B cell (primary cell): Measurements from ENCODE around the gene KCNJ4. TPM values are rescaled to one million over a fixed set of nuclear protein-coding genes. Genes with fewer than 3 reads are reported as not detected.

ENCODE experiments used
- ATAC-seq: fragments of 200-7000 bp; cut with Tn5 transposase; one replicate; pipeline ENCODE4 v1.10.0; 2021; ENCODE audit warnings: low read depth, mild to moderate bottlenecking, moderate number of reproducible peaks, moderate library complexity
- CTCF ChIA-PET: fragments of 350-600 bp; sonication (Branson Sonifier 250); formaldehyde crosslinking; loops from one replicate; lab custom pipeline; 2021; ENCODE audit warnings: antibody characterized with exemption, inconsistent platforms; lab: Charles Lee
- POLR2A ChIA-PET: fragments of 350-600 bp; sonication (Branson Sonifier 250); formaldehyde crosslinking; loops from one replicate; lab custom pipeline; 2021; ENCODE audit warnings: antibody characterized with exemption; lab: Charles Lee
- DNase-seq: peaks from one replicate; pipeline ENCODE4 v3.0.0; 2013
- H2AFZ ChIP-seq: 2 replicates; pipeline ENCODE4 v1.6.1; 2012; ENCODE audit warnings: mild to moderate bottlenecking, low read depth, low read length; ENCODE audit not compliant: insufficient read depth, poor library complexity, severe bottlenecking
- H3K27ac ChIP-seq, 2 donors: 1 replicate in 1 of 2; 2 replicates in 1 of 2; pipeline ENCODE4 v1.5.1; 2012 to 2013; ENCODE audit warnings: low read length in 2 of 2, mild to moderate bottlenecking in 2 of 2, moderate library complexity in 1 of 2
- H3K27me3 ChIP-seq, 4 experiments: fragments of 200-600 bp in 1 of 4; sonication (generic) in 1 of 4; replicated peaks in 1 of 4; 1 replicate in 2 of 4; 2 replicates in 2 of 4; pipeline versions ENCODE4 v1.6.1 to v1.7.0; 2013 to 2016; ENCODE audit warnings: low read length in 3 of 4, mild to moderate bottlenecking in 2 of 4, mixed read lengths in 1 of 4, moderate library complexity in 1 of 4; ENCODE audit not compliant: insufficient read depth in 4 of 4, control insufficient read depth in 3 of 4; ENCODE audit errors: control extremely low read depth in 1 of 4
- H3K36me3 ChIP-seq, 2 experiments: replicated peaks in 1 of 2; 1 replicate in 1 of 2; 2 replicates in 1 of 2; pipeline versions ENCODE4 v1.6.1 to v1.7.1; 2013; ENCODE audit warnings: low read length in 1 of 2; ENCODE audit not compliant: insufficient read depth in 2 of 2, control insufficient read depth in 1 of 2; ENCODE audit errors: control extremely low read depth in 1 of 2, extremely low read depth in 1 of 2
- H3K4me1 ChIP-seq, 2 donors: fragments of 200-600 bp in 1 of 2; sonication (generic) in 1 of 2; 1 replicate in 1 of 2; 2 replicates in 1 of 2; pipeline versions ENCODE4 v1.5.1 to v1.6.1; 2013 to 2017; ENCODE audit warnings: low read length in 2 of 2; ENCODE audit not compliant: control insufficient read depth in 2 of 2, insufficient read depth in 2 of 2
- H3K4me2 ChIP-seq: replicated peaks from 2 replicates; pipeline ENCODE3; 2012; ENCODE audit warnings: mild to moderate bottlenecking, low read depth, low read length; ENCODE audit not compliant: poor library complexity, severe bottlenecking
- H3K4me3 ChIP-seq, 5 experiments: fragments of 200-600 bp in 1 of 5; sonication (generic) in 1 of 5; 1 replicate in 3 of 5; 2 replicates in 2 of 5; pipeline versions ENCODE4 v1.5.1 to v1.7.0; 2011 to 2016; ENCODE audit warnings: low read length in 4 of 5, mild to moderate bottlenecking in 4 of 5, low read depth in 2 of 5, control low read depth in 1 of 5, moderate library complexity in 1 of 5; ENCODE audit not compliant: insufficient read depth in 1 of 5; ENCODE audit errors: control extremely low read depth in 1 of 5, extremely low read depth in 1 of 5
- H3K79me2 ChIP-seq: fragments of 200-600 bp; sonication (generic); one replicate; pipeline ENCODE4 v1.6.0; 2016; ENCODE audit warnings: low read length; ENCODE audit not compliant: control insufficient read depth, insufficient read depth
- H3K9ac ChIP-seq: fragments of 200-600 bp; sonication (generic); 2 replicates; pipeline ENCODE4 v1.6.1; 2017; ENCODE audit warnings: mild to moderate bottlenecking, low read length, moderate library complexity
- H3K9me3 ChIP-seq, 3 donors: one replicate each; pipeline versions ENCODE4 v1.6.1 to v1.7.1; 2013; ENCODE audit warnings: low read length in 2 of 3; ENCODE audit not compliant: control insufficient read depth in 2 of 3, insufficient read depth in 1 of 3; ENCODE audit errors: control extremely low read depth in 1 of 3
- H4K20me1 ChIP-seq: 2 replicates; pipeline ENCODE4 v1.6.0; 2012; ENCODE audit warnings: mild to moderate bottlenecking, low read length; ENCODE audit not compliant: insufficient read depth, control insufficient read depth, poor library complexity, severe bottlenecking
- H3K27ac Mint-ChIP-seq: one replicate; pipeline ENCODE4 v1.8.0; 2021; ENCODE audit warnings: mixed read lengths
- H3K27me3 Mint-ChIP-seq: one replicate; pipeline ENCODE4 v1.8.0; 2021; ENCODE audit warnings: mixed read lengths
- H3K4me1 Mint-ChIP-seq: one replicate; pipeline ENCODE4 v1.8.0; 2021; ENCODE audit warnings: mixed read lengths
- H3K4me3 Mint-ChIP-seq: one replicate; pipeline ENCODE4 v1.8.0; 2021; ENCODE audit warnings: mixed read lengths
- H3K9me3 Mint-ChIP-seq: one replicate; pipeline ENCODE4 v1.8.0; 2022; ENCODE audit warnings: mixed read lengths; ENCODE audit not compliant: insufficient read depth
- CTCF ChIP-seq: fragments of 200-600 bp; IDR thresholded peaks from one replicate; pipeline ENCODE4 v1.8.0; 2022; ENCODE audit warnings: antibody characterized with exemption, mild to moderate bottlenecking
- EZH2 ChIP-seq: IDR thresholded peaks from 2 replicates; pipeline ENCODE4 v1.6.1; 2012; ENCODE audit warnings: borderline replicate concordance, low read depth, mild to moderate bottlenecking, moderate library complexity, low read length; ENCODE audit not compliant: insufficient read depth, poor library complexity, severe bottlenecking
- WGBS: methylation state at CpG from one replicate; pipeline ENCODE4 v1.1.5; 2013; ENCODE audit warnings: missing lambda C conversion rate; ENCODE audit not compliant: insufficient coverage; 5-methylcytosine and 5-hydroxymethylcytosine counted together
- intact Hi-C: fragments of 100-400 bp; cut with micrococcal nuclease; formaldehyde crosslinking; loops from one replicate; pipeline ENCODE4 v1.10.0; 2022
- polyA plus RNA-seq: library from polyadenylated mRNA; depleted of rRNA; stranded (reverse); fragments of >200 nt; gene quantifications from 2 replicates; pipeline ENCODE4 v1.2.3, GENCODE V29; 2012
- total RNA-seq, 2 donors: library from RNA; stranded (reverse); fragments of 120-200 nt in 1 of 2; gene quantifications; 1 replicate in 1 of 2; 2 replicates in 1 of 2; pipeline versions ENCODE4 v1.2.3 to v1.2.4, GENCODE V29; 2013 to 2022

The KCNJ4 gene
- total and polyA plus RNA-seq, 2 donors (not counting 1 experiment from before 2014, with no cell fraction given): not detected

- H3K27ac Mint-ChIP-seq: no peak overlapping the region
- no peaks in the 10 kb centered on the region for H3K4me1 ChIP-seq
Measured at GRCh38 chr22:38427940-38428339, 27.1 kb downstream of the KCNJ4 start.

GRCh38 chr22:38427465-38427864, 27.5 kb downstream of the KCNJ4 start:
- Histone ChIP-seq H3K27me3 (no peaks in the 10 kb centered on the region), H4K20me1 (no peaks in the 10 kb centered on the region), H3K9ac (no peak overlapping the region), H3K79me2 (no peaks in the 10 kb centered on the region), H3K27ac (no peak overlapping the region), H3K4me1 (no peaks in the 10 kb centered on the region), H3K9me3 (no peaks in the 10 kb centered on the region), H3K4me3 (no peak overlapping the region), H3K4me2 (no peak overlapping the region), H3K36me3 (no peaks in the 10 kb centered on the region), H2AFZ (no peak overlapping the region)
- Mint-ChIP-seq H3K4me1 (no peaks in the 10 kb centered on the region), H3K9me3 (no peaks in the 10 kb centered on the region), H3K27me3 (no peaks in the 10 kb centered on the region), H3K27ac (no peak overlapping the region), H3K4me3 (no peak overlapping the region)
- ATAC-seq (no peak), DNase-seq (no peak)
- intact Hi-C loops: no loop called here
- POLR2A ChIA-PET: no interaction called here
- no peak for TF ChIP-seq EZH2
- CTCF ChIA-PET: interaction anchor here (1.0 kb wide), 1 partner anchor 329 kb away, joined by 3 read pairs; no protein-coding TSS in a partner anchor
- 96% methylated on average over 36 of the region's 36 CpGs for WGBS

More at GRCh38 chr22:38427940-38428339, 27.1 kb downstream of the KCNJ4 start:
- H3K4me2 ChIP-seq: no peak overlapping the region
- no peak overlapping the region for H3K27ac ChIP-seq
- H3K27me3 Mint-ChIP-seq: no peaks in the 10 kb centered on the region
- intact Hi-C loops: no loop called here
- no peaks in the 10 kb centered on the region for H3K9me3 ChIP-seq
- no peak overlapping the region for H3K4me3 Mint-ChIP-seq
- ATAC-seq: no peak
- H3K4me3 ChIP-seq: no peak overlapping the region
- H3K9ac ChIP-seq: no peak overlapping the region
- H4K20me1 ChIP-seq: no peaks in the 10 kb centered on the region
- no peak for TF ChIP-seq CTCF
- no peak for TF ChIP-seq EZH2
- 97% methylated on average over 31 of the region's 31 CpGs for WGBS
- no peaks in the 10 kb centered on the region for H3K27me3 ChIP-seq
- no peaks in the 10 kb centered on the region for H3K36me3 ChIP-seq
- ChIA-PET POLR2A (no interaction called here), CTCF (no interaction called here)
- H3K79me2 ChIP-seq: no peaks in the 10 kb centered on the region
- DNase-seq: no peak
- H2AFZ ChIP-seq: no peak overlapping the region
- H3K4me1 Mint-ChIP-seq: no peaks in the 10 kb centered on the region
- no peaks in the 10 kb centered on the region for H3K9me3 Mint-ChIP-seq
